Measurements from ENCODE around the gene IFT57. TPM values are rescaled to one million over a fixed set of nuclear protein-coding genes. Genes with fewer than 3 reads are reported as not detected.

The IFT57 gene
- total RNA-seq, 1 experiment from 2014 or later = 17.6 TPM

DNA sequence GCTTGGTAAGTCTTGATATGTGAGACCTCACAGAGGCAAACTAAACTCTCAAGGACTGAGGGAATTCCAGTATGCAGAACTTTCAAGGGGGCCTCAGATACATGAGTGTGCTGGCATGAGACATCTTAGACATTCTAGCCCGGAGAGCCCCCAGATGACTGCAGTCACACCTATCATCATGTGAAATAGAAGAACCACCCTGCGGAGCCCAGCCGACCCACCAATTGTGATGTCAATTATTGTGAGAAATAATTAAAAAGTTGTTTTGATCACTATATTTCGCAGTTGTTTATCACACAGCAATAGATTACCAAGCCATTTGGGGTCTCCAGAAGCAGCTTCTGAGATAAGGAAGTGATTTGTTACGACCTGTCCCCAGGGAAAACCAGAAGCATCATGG lies 76.1 kb downstream of the IFT57 start:
- H3K36me3 Mint-ChIP-seq (ENCODE audit: insufficient read depth, unreplicated experiment) = no peaks in the 10 kb centered on the region
- H3K4me3 ChIP-seq (ENCODE audit: low read depth, low read length) = no peak overlapping the region
- POLR2A ChIA-PET = no interaction called here
- no peaks in the 10 kb centered on the region for H3K36me3 ChIP-seq (ENCODE audit: control insufficient read depth, insufficient read depth, low read length)
- H3K4me1 Mint-ChIP-seq (ENCODE audit: low read depth, unreplicated experiment) = no peaks in the 10 kb centered on the region
- intact Hi-C loops (cut with micrococcal nuclease; ENCODE audit: unreplicated experiment) = no loop called here
- CTCF ChIA-PET = no interaction called here
- no peaks in the 10 kb centered on the region for H3K4me1 ChIP-seq
- H3K27ac Mint-ChIP-seq (ENCODE audit: unreplicated experiment) = no peak overlapping the region
- TF ChIP-seq, protein P1, sequence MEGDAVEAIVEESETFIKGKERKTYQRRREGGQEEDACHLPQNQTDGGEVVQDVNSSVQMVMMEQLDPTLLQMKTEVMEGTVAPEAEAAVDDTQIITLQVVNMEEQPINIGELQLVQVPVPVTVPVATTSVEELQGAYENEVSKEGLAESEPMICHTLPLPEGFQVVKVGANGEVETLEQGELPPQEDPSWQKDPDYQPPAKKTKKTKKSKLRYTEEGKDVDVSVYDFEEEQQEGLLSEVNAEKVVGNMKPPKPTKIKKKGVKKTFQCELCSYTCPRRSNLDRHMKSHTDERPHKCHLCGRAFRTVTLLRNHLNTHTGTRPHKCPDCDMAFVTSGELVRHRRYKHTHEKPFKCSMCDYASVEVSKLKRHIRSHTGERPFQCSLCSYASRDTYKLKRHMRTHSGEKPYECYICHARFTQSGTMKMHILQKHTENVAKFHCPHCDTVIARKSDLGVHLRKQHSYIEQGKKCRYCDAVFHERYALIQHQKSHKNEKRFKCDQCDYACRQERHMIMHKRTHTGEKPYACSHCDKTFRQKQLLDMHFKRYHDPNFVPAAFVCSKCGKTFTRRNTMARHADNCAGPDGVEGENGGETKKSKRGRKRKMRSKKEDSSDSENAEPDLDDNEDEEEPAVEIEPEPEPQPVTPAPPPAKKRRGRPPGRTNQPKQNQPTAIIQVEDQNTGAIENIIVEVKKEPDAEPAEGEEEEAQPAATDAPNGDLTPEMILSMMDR (IDR thresholded peaks at IDR 0.05; ENCODE audit: insufficient read depth in 1 of 2, low read depth in 1 of 2, low read length in 1 of 2, severe bottlenecking in 1 of 2, unreplicated experiment in 1 of 2) = no peak
- no peak overlapping the region for H3K4me3 Mint-ChIP-seq (ENCODE audit: unreplicated experiment)
- no peaks in the 10 kb centered on the region for H3K27me3 Mint-ChIP-seq (ENCODE audit: insufficient read depth, unreplicated experiment)
- H3K9me3 Mint-ChIP-seq (ENCODE audit: unreplicated experiment) = peaks cover 11% of the 10 kb centered on the region
- no peak for DNase-seq
- H3K27me3 ChIP-seq (replicated peaks; ENCODE audit: control insufficient read depth, insufficient read depth, low read length) = no peaks in the 10 kb centered on the region
- no TSS peak for BruUV-seq (replicated peaks)
- H3K9me3 ChIP-seq = no peaks in the 10 kb centered on the region

DNA sequence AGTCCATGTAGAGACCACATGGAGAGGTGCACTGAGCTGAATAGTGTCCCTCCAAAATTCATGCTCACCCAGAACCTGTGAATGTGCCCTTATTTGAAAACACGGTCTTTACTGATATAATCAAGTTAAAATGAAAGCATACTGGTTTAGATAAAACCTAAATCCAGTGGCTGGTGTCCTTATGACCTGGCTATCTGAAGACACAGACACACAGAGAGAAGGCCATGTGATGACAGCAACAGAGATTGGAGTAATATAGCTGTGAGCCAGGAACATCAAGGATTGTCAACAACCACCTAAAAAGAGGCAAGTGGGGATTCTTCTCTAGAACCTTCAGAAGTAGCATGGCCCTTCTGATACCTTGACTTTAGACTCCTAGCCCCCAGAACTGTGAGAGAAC lies 76.6 kb downstream of the IFT57 start:
- Histone ChIP-seq H3K9me3 (no peaks in the 10 kb centered on the region), H3K36me3 (ENCODE audit: control insufficient read depth, insufficient read depth, low read length) (no peaks in the 10 kb centered on the region), H3K4me1 (no peaks in the 10 kb centered on the region), H3K27me3 (replicated peaks; ENCODE audit: control insufficient read depth, insufficient read depth, low read length) (no peaks in the 10 kb centered on the region), H3K4me3 (ENCODE audit: low read depth, low read length) (no peak overlapping the region)
- TF ChIP-seq, protein P1 (IDR thresholded peaks at IDR 0.05; ENCODE audit: insufficient read depth in 1 of 2, low read depth in 1 of 2, low read length in 1 of 2, severe bottlenecking in 1 of 2, unreplicated experiment in 1 of 2) = no peak
- no peak overlapping the region for H3K4me3 Mint-ChIP-seq (ENCODE audit: unreplicated experiment)
- DNase-seq = no peak
- H3K9me3 Mint-ChIP-seq (ENCODE audit: unreplicated experiment) = peaks cover 11% of the 10 kb centered on the region
- no peaks in the 10 kb centered on the region for H3K4me1 Mint-ChIP-seq (ENCODE audit: low read depth, unreplicated experiment)
- no peak overlapping the region for H3K27ac Mint-ChIP-seq (ENCODE audit: unreplicated experiment)
- no peaks in the 10 kb centered on the region for H3K27me3 Mint-ChIP-seq (ENCODE audit: insufficient read depth, unreplicated experiment)
- CTCF ChIA-PET = no interaction called here
- intact Hi-C loops (cut with micrococcal nuclease; ENCODE audit: unreplicated experiment) = no loop called here
- no TSS peak for BruUV-seq (replicated peaks)
- no peaks in the 10 kb centered on the region for H3K36me3 Mint-ChIP-seq (ENCODE audit: insufficient read depth, unreplicated experiment)
- POLR2A ChIA-PET = no interaction called here

DNA sequence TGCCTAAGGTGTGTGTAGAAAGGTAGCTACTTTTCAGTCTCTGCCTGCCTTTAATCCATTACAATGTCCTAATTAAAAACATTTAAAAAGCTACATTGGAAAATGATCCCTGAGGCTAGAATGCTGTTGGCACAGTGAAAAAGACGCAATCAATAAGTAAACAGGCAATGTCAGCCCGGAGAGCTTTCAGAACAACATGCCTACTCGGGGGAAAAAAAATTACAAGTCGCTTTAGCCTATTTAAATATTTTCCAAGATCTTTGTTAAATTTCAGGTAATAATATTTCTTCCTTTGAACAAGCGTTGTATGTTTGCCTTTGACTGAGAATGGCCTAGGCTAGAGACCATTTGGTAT lies 84.8 kb downstream of the IFT57 start:
- Histone ChIP-seq H3K27me3 (replicated peaks; ENCODE audit: control insufficient read depth, insufficient read depth, low read length) (no peaks in the 10 kb centered on the region), H3K9me3 (no peaks in the 10 kb centered on the region), H3K4me3 (ENCODE audit: low read depth, low read length) (no peak overlapping the region), H3K4me1 (0 out of 2 replicates have a peak, but pooled peaks cover 3% of the 10 kb centered on the region), H3K36me3 (ENCODE audit: control insufficient read depth, insufficient read depth, low read length) (no peaks in the 10 kb centered on the region)
- peak overlapping the region; percentile 64 for H3K27ac Mint-ChIP-seq (ENCODE audit: unreplicated experiment)
- POLR2A ChIA-PET = no interaction called here
- intact Hi-C loops (cut with micrococcal nuclease; ENCODE audit: unreplicated experiment) = no loop called here
- no peak overlapping the region for H3K4me3 Mint-ChIP-seq (ENCODE audit: unreplicated experiment)
- no TSS peak for BruUV-seq (replicated peaks)
- no peak for DNase-seq
- TF ChIP-seq, protein P1 (IDR thresholded peaks at IDR 0.05; ENCODE audit: insufficient read depth in 1 of 2, low read depth in 1 of 2, low read length in 1 of 2, severe bottlenecking in 1 of 2, unreplicated experiment in 1 of 2) = no peak
- H3K4me1 Mint-ChIP-seq (ENCODE audit: low read depth, unreplicated experiment) = no peaks in the 10 kb centered on the region
- no peaks in the 10 kb centered on the region for H3K36me3 Mint-ChIP-seq (ENCODE audit: insufficient read depth, unreplicated experiment)
- H3K27me3 Mint-ChIP-seq (ENCODE audit: insufficient read depth, unreplicated experiment) = no peaks in the 10 kb centered on the region
- H3K9me3 Mint-ChIP-seq (ENCODE audit: unreplicated experiment) = no peaks in the 10 kb centered on the region
- CTCF ChIA-PET = no interaction called here
